ENCODE measurements around the gene S100A2. TPM values are rescaled to one million over a fixed set of nuclear protein-coding genes. Genes with fewer than 3 reads are reported as not detected.
"Not testable (repeated sequence)": the region's sequence is repeated elsewhere in the genome, so short reads cannot be mapped to it uniquely, and the experiment has no call there.

Gene S100A2
- total and polyA plus RNA-seq, 10 donors, result 0.60 to 5.2 (median 0.97) TPM; not detected in 5

DNA sequence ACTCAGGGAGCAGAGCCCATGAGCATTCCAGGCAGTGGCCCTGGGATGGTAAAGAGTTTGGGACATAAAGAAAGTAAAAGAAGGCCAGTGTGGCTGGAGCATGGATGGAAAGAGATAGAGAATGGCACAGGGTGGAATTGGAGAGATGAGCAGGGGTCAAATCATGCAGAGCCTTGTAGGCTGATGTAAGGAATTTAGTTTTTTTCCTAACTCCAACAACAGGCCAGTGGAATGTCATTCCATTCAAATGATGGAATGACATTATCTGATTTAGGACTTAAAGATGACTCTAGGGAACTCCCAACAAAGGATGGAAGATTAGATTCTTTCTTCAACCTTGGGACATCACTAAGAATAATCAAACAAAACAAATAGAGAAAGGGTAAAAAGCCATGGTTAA lies 12.8 kb upstream of the S100A2 start:
- peak overlapping the region in 3 of 8 donors; percentile 14 to 44 (median 32) for H3K27ac ChIP-seq
- TF ChIP-seq POLR2A (IDR thresholded peaks at IDR 0.05), result no peak
- TF ChIP-seq, protein P1, sequence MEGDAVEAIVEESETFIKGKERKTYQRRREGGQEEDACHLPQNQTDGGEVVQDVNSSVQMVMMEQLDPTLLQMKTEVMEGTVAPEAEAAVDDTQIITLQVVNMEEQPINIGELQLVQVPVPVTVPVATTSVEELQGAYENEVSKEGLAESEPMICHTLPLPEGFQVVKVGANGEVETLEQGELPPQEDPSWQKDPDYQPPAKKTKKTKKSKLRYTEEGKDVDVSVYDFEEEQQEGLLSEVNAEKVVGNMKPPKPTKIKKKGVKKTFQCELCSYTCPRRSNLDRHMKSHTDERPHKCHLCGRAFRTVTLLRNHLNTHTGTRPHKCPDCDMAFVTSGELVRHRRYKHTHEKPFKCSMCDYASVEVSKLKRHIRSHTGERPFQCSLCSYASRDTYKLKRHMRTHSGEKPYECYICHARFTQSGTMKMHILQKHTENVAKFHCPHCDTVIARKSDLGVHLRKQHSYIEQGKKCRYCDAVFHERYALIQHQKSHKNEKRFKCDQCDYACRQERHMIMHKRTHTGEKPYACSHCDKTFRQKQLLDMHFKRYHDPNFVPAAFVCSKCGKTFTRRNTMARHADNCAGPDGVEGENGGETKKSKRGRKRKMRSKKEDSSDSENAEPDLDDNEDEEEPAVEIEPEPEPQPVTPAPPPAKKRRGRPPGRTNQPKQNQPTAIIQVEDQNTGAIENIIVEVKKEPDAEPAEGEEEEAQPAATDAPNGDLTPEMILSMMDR (IDR thresholded peaks at IDR 0.05 in 8 of 11, conservative IDR thresholded peaks at IDR 0.05 in 3 of 11), result no peak
- TF ChIP-seq POLR2AphosphoS5 (IDR thresholded peaks at IDR 0.05), result no peak
- intact Hi-C loops (cut with DNase I; ENCODE audit: low total_unique reads), result no loop called here
- H3K4me1 ChIP-seq, result peaks cover 0 to 16% (median 5%) of the 10 kb centered on the region in 6 donors
- H3K4me3 ChIP-seq, result no peak overlapping the region
- H3K36me3 ChIP-seq, result no peaks in the 10 kb centered on the region
- no peaks in the 10 kb centered on the region for H3K9me3 ChIP-seq
- peaks cover 0 to 18% (median 0%) of the 10 kb centered on the region in 7 donors for H3K27me3 ChIP-seq (replicated peaks in 1 of 7)
- DNase-seq, result peak; percentile 18

DNA sequence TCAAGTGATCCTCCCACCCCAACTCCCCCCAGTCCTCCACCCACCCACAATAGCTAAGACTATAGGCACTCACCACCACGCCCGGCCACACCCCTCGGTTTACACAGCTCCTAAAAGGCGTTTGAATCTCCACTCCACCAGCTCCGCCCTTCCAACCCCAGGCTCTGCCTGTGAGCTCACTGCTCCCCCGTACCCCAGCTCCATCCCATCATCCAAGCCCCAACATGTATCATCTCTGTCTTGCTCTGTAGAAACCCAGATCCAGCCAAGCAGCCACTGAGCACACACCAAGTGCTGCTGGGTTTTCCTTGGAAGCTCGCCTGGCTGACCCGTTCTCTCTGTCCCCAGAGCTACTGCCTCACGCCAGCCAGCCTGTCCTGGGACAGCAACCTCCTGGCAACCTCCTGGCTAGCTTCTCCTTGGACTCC lies 12.0 kb upstream of the S100A2 start:
- TF ChIP-seq POLR2A (IDR thresholded peaks at IDR 0.05), result no peak
- TF ChIP-seq POLR2AphosphoS5 (IDR thresholded peaks at IDR 0.05), result no peak
- TF ChIP-seq, protein P1 (IDR thresholded peaks at IDR 0.05 in 8 of 11, conservative IDR thresholded peaks at IDR 0.05 in 3 of 11), result no peak
- peak; percentile 70 for DNase-seq
- intact Hi-C loops (cut with DNase I; ENCODE audit: low total_unique reads), result no loop called here
- Histone ChIP-seq H3K27ac (peak overlapping the region in 2 of 8 donors; percentile 14 to 32), H3K9me3 (no peaks in the 10 kb centered on the region), H3K4me3 (no peak overlapping the region), H3K36me3 (no peaks in the 10 kb centered on the region), H3K27me3 (replicated peaks in 1 of 7) (peaks cover 0 to 18% (median 0%) of the 10 kb centered on the region in 7 donors), H3K4me1 (peaks cover 2 to 25% (median 13%) of the 10 kb centered on the region in 6 donors)
- WGBS, 5 donors, result 75 to 83% (median 76%) methylated on average over 9 of the region's 9 CpGs

DNA sequence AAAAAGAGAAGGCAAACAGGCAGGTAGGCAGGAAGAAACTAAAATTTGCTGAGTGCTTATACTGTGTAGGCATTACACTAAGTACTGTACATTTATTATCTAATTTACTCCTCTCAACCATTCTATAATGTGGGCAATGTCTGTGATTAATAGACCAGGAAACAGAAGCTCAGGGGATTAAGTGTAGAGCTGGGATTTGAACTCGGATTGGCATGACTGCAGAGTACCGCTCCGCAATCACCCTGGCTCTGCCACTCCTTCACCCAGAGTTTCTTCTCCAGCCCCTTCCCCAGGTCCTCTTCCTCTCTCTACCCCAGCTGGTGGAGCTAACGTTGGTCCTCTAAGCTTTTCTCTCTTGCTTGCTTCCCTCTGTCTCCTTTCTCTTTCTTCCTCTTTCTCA lies 11.5 kb upstream of the S100A2 start:
- intact Hi-C loops (cut with DNase I; ENCODE audit: low total_unique reads), result no loop called here

GRCh38 chr1:153575497-153575896 lies 9.9 kb upstream of the S100A2 start:
- 79 to 84% (median 80%) methylated on average over 9 to 10 of the region's 10 CpGs for WGBS, 5 donors
- H3K4me3 ChIP-seq; intact Hi-C loops (cut with DNase I; ENCODE audit: low total_unique reads); H3K27ac ChIP-seq; DNase-seq; H3K9me3 ChIP-seq; H3K36me3 ChIP-seq: not testable (repeated sequence)
- H3K27me3 ChIP-seq (replicated peaks in 1 of 7), result peaks cover 0 to 18% (median 0%) of the 10 kb centered on the region in 7 donors
- H3K4me1 ChIP-seq, result peaks cover 8 to 37% (median 19%) of the 10 kb centered on the region in 6 donors

More for the DNA sequence above, 11.5 kb upstream of the S100A2 start:
- Histone ChIP-seq H3K4me3 (no peak overlapping the region), H3K9me3 (no peaks in the 10 kb centered on the region), H3K4me1 (peaks cover 7 to 30% (median 17%) of the 10 kb centered on the region in 6 donors), H3K27me3 (replicated peaks in 1 of 7) (peaks cover 0 to 18% (median 0%) of the 10 kb centered on the region in 7 donors), H3K36me3 (no peaks in the 10 kb centered on the region), H3K27ac (no peak overlapping the region)
- no peak for TF ChIP-seq POLR2AphosphoS5 (IDR thresholded peaks at IDR 0.05)
- TF ChIP-seq POLR2A (IDR thresholded peaks at IDR 0.05), result no peak
- TF ChIP-seq, protein P1 (IDR thresholded peaks at IDR 0.05 in 8 of 11, conservative IDR thresholded peaks at IDR 0.05 in 3 of 11), result no peak
- 38 to 62% (median 43%) methylated on average over 4 of the region's 4 CpGs for WGBS, 5 donors
- DNase-seq, result no peak

DNA sequence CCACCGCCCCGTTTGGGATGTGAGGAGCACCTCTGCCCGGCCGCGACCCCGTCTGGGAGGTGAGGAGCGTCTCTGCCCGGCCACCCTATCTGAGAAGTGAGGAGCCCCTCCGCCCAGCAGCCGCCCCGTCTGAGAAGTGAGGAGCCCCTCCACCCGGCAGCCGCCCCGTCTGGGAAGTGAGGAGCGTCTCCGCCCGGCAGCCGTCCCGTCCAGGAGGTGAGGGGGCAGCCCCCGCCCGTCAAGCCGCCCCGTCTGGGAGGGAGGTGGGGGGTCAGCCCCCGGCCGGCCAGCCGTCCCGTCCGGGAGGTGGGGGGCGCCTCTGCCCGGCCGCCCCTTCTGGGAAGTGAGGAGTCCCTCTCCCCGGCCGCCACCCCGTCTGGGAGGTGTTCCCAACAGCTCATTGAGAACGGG lies 9.4 kb upstream of the S100A2 start:
- intact Hi-C loops (cut with DNase I; ENCODE audit: low total_unique reads); H3K27ac ChIP-seq; H3K4me3 ChIP-seq; H3K9me3 ChIP-seq; H3K36me3 ChIP-seq: not testable (repeated sequence)
- Histone ChIP-seq H3K27me3 (replicated peaks in 1 of 7) (peaks cover 0 to 18% (median 0%) of the 10 kb centered on the region in 7 donors), H3K4me1 (peaks cover 8 to 37% (median 19%) of the 10 kb centered on the region in 6 donors)
- 88 to 95% (median 93%) methylated on average over 16 to 35 of the region's 35 CpGs for WGBS, 5 donors
- DNase-seq, result peak; percentile 62

All from spleen (tissue), 11 donors.